DMS114 treated with DMSO at 0.1 percent for 48 hours (cell line): ENCODE data around the gene SULT1A2.
"Not testable (repeated sequence)": the region's sequence is repeated elsewhere in the genome, so short reads cannot be mapped to it uniquely, and the experiment has no call there.

Experiments
- DNase-seq: peaks from one replicate; lab custom pipeline; 2025; ENCODE audit not compliant: unreplicated experiment; lab: John Stamatoyannopoulos, UW

SULT1A2 gene

DNA sequence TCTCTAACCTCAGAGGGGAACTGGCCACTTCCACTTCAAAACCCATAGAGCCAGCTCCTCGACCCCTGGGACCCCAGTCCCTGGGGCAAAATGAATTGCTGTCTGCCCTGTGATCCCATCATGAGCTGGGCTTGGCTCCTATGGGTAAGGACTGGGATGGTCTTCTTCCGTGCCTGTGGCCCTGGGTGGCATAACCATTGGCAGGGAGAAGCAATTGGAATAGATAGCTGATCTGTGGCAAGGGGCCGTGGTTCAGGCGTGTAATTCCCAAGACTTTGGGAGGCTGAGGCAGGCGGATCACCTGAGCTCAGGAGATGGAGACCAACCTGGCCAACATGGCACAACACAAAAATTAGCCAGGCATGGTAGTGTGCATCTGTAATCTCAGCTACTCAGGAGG is 4.3 kb downstream of the SULT1A2 start:
- no peak for DNase-seq

DNA sequence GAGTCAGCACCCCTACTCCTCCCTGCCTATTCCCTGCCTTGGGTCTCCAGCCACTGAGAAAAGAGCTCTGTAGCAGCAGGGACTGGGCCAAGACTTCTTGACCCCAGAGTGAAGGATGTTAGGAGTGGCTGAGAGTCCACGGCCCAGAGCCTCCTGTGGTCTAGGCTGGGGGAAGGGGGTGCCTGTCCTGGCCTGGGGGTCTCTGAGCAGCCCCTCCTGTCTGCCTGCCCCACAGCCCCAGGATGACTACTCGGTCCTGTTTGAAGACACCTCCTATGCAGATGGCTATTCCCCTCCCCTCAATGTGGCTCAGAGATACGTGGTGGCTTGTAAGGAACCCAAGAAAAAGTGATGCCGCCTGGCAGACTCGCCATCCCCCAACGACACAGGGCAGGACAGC is 5.5 kb downstream of the SULT1A2 start:
- no peak for DNase-seq

DNA sequence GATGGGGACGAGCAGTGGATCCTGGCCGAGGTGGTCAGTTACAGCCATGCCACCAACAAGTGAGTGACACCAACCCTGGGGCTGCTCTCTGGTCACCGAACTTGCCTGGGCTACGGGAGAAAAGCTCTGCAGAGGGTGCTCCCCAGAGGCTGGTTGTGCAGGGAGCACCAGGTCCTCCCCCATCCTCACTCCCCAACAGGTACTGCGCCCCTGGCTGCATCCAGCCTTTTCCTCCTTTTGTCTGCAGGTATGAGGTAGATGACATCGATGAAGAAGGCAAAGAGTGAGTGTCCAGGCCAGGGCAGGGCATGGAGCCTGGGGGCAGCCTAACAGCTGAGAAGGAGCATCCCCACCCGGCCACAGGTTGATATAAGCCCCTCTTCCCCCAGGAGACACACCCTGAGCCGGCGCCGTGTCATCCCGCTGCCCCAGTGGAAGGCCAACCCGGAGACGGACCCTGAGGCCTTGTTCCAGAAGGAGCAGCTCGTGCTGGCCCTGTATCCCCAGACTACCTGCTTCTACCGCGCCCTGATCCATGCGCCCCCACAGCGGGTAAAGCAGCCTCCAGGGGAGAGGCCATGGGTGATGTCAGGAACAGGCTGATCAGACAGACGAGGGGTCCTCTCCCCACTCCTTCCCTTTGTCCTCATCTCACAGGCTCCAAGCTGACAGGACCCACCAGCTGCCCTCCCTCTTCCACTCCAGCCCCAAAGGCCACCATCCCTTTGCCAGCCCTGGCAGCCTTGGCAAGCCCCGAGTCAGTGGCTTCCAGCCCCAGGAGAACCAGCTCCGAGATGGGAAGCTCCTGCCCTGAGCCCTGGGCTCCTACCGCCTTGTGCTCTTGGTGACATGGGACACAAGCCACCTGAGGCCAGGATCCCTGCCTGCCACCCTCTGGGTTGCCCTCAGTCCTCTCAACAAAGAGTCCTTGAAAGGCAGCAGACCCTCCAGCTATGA is 6.2 kb downstream of the SULT1A2 start:
- DNase-seq = no peak

DNA sequence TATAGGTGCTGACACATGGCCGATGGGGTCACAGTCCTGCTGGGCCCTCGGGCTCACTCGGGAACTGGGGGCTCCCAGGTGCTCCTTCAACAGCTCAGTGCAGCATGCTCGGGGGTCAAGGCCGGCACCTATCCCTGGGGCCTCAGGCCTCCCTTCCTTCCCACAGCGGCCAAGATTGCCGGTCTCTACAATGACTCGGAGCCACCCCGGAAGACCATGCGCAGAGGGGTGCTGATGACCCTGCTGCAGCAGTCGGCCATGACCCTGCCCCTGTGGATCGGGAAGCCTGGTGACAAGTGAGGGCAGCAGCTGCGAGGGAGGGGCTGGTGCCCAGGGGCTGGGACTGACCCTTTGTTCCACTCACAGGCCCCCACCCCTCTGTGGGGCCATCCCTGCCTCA is 6.9 kb downstream of the SULT1A2 start:
- DNase-seq = no peak

DNA sequence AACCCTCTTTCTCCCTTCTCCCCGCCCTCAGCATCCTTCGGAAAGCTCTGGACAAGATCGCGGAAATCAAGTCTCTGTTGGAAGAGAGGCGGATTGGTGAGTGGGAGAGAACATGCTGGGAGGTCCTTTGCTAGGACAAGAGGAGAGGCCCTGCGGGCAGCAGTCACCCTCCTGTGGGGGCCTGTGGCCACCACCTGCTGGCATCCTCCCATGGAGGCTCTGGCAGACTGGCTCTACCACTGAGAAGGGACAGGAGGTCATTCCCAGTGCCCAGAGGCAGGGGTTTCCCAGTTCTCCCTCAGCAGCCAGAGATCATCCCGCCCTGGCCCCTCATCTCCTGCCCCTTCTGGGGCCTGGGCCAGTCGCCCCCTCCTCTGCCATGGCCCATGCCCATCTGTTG is 7.8 kb downstream of the SULT1A2 start:
- no peak for DNase-seq

DNA sequence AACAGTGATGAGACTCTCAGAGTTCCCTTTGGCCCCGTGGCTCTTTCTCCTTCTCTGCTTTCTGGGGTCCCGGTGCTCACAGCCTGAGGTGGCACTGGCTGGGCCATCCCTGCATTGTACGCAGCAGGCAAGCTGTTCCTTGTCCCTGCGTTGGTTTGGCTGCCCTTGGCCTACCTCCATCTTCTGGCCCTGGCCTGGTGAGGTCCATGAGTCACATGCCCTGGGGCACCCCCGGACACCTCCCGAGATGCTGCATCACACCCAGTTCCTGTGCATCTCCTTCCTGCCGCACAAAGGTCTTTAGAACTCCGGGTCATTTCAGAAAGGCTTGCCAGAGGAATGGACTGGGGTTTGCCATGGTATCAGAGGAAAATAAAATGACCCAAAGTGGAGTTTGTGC is 9.5 kb downstream of the SULT1A2 start:
- no peak for DNase-seq

DNA sequence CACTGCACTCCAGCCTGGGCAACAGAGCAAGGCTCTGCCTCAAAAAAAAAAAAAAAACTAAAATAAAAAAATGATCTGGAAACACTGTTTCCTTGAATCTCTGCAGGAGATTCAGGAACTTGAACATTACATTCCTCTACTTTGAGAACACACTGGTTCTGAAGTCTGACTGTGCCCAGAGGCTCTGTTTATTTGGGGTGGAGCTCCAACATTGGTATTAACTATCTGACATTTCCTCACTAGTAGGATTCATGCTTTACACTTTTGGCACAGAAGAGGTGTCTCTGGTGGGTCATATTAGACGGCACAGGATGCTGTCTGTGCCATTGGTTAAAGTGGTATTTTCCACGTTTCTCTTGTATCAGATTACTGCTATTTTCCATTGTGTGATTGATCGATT is 10.4 kb downstream of the SULT1A2 start:
- DNase-seq = no peak

DNA sequence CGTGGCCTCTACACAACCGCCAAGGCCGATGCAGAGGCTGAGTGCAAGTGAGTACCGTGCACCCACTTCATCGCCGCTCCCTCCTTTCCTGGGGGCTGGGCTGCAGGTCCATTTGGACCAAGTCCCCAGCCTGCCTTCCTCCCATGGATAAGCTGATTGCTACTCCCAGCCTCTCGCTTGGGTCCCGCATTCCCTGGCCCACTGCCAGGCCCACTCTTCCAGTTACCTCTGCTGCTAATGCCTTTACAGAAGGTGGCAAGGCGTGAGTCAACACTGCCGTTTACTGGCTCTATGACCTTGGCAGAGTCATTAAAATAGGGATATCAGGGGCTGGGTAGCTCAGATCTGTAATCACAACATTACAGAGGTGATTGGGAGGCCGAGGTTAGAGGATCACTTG is 11.2 kb downstream of the SULT1A2 start:
- DNase-seq = no peak

DNA sequence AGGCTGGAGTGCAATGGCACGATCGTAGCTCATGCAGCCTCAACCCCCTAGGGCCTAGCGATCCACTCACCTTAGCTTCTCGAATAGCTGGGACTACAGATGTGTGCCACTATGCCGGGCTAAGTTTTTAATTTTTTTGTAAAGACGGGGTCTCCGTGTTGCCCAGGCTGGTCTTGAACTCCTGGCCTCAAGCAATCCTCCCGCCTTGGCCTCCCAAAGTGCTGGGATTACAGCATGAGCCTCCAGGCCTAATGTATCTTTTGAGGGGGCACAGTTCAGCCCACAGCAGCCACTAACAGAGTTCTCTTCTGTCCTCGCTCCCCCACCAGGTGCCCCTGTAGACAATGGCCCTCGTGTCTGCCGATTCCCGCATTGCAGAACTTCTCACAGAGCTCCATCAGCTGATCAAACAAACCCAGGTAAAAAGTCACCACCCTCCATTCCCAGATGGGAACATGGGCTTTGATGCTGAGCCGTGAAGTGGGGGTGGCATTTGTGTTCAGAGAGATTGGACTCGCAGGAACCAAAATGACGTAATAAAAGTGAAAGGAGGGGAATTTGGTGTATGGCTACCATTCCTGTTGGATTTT is 16.0 kb downstream of the SULT1A2 start:
- no peak for DNase-seq

DNA sequence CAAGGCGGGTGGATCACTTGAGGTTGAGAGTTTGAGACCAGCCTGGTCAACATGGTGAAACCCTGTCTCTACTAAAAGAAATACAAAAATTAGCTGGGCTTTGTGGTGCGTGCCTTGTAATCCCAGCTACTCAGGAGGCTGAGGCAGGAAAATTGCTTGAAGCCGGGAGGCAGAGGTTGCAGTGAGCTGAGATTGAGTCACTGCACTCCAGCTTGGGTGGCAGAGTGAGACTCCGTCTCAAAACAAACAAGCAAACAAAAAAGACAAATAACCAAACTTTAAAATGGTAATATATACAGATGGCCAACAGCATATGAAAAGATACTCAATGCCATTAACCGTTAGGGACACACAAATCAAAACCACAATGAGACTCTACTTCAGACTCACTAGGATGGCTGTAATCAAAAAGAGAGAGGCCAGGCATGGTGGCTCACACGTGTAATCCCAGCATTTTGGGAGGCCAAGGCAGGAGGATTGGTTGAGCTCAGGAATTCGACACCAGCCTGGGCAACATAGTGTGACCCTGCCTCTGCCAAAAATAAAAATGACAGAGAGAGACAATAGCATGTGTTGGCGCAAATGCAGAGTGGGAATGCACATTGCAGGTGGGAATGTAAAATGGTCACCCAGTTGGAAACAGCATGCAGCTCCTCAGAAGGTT is 21.3 kb downstream of the SULT1A2 start:
- DNase-seq = no peak

DNA sequence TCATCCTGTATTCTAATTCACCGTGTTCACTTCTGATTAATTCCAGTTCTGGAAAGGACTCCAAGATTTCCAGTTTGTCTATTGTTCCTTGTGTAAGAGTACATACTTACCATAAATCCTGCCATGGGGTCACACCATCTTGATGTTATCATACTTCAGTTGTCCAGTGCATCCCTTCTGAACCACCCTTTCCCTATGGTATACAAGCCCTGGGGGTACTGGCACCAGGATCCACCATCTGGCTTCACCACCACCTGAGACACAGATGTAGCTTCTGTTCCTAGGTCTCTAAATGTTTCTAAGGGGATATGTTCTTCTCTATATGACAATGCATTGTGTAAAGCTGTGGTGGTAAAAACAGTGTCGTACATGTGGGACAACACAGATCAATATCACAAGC is 21.9 kb downstream of the SULT1A2 start:
- DNase-seq = no peak

DNA sequence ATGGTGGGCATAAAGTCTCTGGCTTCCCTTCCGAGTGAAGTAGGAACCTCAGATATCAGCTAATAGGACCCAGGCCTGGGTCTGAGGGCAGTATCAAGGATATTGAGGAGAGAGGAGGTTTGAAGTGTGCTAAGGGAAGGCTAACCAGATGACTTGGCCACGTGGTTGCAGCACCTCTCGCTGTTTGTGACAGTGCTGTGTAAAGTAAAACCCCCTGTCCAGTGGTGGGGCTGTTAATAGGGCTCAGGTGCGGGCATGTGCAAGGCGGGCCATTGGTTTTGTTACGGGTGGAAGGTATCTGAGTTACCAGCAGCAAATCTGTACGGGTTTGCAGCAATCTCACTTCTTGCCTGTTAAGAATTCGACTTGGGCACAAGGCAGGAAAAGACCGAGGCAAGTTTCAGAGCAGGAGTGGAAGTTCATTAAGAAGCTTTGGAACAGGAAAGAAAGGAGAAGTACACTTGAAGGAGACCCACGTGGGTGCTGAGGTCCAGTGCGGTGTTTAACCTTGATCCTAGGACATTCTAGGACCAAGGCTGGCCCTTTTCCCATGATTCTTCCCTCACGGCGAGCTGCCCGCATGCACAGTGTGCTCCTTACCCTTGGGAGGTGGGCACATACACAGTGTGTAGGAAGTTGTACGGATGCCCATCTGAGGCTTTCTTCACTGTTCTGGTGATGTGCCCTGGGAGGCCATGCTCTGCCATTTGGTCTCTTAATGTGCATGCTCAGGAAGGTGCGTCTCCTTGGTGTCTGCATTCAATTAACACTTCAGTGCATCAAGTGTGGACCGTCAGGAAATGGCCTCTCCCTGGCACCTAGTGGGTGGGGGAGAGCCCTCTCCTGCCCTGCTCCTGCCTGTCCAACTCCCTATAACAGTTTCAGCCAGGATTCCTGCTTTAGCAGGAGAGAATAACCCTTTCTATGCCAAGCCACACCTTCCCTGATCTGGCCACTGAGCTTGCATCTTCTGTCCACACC is 22.8 kb downstream of the SULT1A2 start:
- DNase-seq = no peak

DNA sequence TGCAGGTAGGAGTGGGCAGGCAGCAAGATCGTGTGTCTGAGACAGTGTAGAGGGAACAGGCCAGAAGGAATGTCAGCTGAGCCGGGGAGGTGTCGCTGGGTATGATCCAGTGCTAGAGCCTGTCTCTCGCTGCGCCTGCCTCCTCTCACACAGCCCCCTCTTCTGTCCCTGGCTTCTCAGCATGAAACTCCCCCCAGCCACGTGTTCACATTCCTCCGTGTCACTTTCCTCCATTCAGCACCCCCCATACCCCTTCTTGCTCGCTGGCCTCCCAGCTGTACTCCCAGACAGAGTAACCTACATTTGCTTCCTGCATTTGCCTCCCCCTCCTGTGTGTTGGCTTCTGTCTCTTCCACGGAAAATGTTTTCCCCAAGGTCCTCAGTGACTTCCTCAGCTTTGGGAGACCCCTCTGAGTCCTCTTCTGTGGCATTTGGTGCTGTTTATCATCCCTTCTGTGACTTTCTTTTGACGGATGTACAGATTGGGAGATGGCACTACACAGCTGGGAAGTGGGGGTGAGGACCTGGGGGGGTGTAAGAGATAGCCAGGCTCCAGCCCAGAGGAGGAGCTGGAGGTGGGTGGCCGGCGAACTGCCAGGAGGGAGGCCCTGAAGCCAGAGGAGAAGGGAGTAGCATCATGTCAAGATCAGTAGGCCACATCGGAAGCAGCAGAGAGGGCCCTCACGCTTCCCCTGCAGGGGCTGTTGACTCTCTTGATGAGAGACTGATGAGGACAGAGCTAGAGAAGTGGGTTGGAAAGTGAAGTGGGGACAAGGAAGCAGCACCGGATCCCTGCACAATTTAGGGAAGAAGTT is 23.9 kb downstream of the SULT1A2 start:
- no peak for DNase-seq

DNA sequence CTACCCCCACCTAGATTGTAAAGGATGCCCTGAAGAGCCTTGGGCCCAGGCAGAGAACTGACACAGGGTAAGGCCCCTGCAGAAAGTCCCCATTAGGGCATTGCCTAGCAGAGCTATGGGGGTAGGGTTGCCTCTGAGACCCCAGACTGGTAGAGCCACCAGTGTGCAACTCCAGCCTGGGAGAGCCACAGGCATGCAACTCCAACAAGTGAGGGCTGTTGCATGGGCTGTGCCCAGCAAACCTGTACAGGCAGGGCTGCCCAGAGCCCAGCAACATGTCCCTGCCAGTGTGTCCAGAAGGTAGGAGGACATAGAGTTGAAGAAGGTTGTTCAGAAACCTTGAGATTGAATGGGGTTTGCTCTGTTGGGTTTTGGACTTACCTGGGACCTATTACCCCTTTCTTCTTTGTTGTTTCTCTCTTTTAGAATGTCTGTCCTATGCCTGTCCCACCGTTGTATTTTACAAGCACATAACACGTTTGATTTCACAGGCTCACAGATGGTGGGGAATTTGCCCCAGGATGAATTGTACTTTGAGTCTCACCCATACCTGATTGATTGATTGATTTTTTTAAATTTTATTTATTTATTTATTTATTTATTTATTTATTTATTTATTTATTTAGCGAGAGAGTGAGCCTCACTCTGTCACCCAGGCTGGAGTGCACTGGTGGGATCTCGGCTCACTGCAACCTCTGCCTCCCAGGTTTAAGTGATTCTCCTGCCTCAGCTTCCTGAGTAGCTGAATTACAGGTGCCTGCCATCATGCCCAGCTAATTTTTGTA is 26.7 kb downstream of the SULT1A2 start:
- no peak for DNase-seq

DNA sequence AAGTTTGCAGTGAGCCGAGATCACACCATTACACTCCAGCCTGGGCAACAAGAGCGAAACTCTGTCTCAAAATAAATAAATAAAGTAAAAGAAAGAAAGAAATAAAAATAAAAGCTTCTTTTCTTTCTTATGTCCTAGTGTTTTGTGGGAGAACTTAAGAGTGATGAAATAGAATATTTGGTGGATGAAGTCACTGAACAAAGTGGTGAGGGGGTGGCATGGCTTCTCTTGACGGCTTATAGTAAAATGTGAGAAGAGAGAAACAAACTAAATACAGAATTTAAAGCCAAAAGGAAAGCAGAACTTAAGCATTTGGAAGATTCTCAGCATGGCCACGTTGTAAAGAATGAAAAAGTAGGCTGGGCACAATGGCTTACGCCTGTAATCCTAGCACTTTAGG is 27.8 kb downstream of the SULT1A2 start:
- DNase-seq = no peak

DNA sequence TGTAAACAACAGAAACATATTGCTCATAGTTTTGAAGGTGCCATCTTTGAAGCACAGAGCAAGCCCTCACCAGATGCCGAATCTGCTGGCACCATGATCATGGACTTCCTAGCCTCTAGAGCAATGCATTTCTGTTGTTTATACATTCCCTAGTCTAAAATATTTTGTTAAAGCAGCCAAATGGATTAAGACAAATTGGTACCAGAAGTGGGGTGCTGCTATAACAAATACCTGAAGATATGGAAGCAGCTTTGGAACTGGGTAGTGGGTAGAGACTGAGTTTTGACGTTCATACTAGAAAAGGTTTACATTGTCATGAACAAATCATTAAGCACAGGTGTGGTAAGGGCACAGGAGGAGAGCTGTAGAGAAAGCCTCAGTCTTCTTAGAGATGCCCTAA is 29.6 kb downstream of the SULT1A2 start:
- DNase-seq = no peak

DNA sequence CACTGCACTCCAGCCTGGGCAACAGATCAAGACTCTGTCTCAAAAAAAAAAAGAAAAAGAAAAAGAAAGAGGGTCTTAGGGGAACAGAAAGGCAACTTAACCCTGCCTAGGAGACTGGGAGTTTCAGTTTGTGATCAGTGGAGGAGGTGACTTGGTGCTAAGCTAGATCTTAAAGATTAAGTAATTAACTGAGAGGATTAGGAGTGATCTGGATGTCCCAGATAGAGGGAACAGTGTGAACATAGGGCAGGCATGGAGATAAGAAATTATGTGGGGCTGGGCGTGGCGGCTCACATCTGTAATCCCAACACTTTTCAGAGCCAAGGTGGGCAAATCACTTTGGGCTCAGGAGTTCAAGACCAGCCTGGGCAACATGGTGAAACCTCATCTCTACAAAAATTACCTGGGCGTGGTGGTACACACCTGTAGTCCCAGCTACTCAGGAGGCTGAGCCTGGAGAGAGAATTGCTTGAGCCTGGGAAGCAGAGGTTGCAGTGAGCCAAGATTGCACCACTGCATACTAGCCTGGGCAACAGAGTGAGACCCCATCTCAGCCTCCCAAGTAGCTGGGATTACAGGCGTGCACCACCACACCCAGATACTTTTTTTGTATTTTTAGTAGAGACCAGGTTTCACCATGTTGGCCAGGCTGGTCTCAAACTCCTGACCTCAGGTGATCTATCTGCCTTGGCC is 30.5 kb downstream of the SULT1A2 start:
- not testable (repeated sequence) for DNase-seq

DNA sequence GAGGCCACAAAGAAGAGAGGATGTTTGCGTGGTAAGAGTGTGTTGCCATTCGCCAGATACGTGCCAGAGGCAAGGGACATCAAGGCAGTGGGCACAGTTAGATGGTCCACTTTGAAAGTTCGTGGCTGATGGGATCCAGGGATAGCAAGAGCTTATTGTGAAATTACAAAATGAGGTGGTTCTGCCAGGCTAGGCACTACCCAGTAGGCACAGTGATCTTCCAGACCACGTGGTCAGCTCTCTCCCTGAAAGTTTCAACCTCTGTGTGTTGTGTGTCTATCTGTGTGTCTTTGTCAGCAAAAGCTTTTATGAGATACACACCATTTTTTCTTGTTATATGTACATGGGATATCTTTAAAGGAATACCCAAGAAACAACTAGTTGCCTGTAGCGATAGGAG is 33.6 kb downstream of the SULT1A2 start:
- DNase-seq = no peak

DNA sequence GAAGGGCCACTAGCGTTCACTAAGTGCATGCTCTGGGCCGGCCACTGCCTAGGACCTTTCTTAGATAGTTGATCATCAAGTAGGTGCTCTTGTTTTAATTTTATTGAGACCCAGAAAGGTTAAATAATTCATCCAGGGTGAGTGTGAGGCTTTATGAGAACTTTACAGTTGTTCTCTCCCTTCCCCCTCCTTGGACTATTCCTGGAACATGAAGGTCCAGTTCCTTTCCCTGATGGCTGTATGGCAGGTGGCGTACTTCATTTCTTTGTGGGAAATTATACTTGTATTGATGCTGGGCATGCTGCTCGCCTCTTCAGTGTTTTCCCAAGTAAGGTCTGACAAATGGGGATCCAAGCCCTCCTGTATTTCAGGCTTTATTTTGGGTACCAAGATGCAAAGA is 34.7 kb downstream of the SULT1A2 start:
- DNase-seq = no peak
